ENCODE measurements around the gene GMCL2. TPM values are rescaled to one million over a fixed set of nuclear protein-coding genes. Genes with fewer than 3 reads are reported as not detected.

The GMCL2 gene
- total RNA-seq, 1 experiment from 2014 or later: not detected

DNA sequence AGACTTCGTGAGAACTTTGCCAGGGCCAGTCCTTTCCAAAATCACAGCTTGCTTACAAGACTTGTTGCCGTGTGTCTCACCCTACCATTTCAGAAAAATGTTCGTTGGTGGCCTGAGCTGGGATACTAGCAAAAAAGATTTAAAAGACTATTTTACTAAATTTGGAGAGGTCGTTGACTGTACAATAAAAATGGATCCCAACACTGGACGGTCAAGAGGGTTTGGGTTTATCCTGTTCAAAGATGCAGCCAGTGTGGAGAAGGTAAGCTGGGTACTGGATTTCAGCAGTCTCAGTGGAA, 18.5 kb upstream of the GMCL2 start:
- Histone ChIP-seq H3K9ac (ENCODE audit: low read length) (peak overlapping the region; percentile 97), H3K36me3 (ENCODE audit: control insufficient read depth in 1 of 2, insufficient read depth in 2 of 2, low read length in 2 of 2) (peaks cover 39 to 54% of the 10 kb centered on the region in 2 experiments), H3K9me2 (ENCODE audit: insufficient read depth) (no peaks in the 10 kb centered on the region), H3K9me3 (ENCODE audit: control insufficient read depth in 1 of 2, insufficient read depth in 1 of 2, low read depth in 1 of 2, low read length in 2 of 2) (no peaks in the 10 kb centered on the region), H3K4me2 (ENCODE audit: low read length) (peak overlapping the region; percentile 94), H4K20me1 (ENCODE audit: insufficient read depth) (peaks cover 51% of the 10 kb centered on the region), H2AFZ (ENCODE audit: low read depth, low read length, poor library complexity, severe bottlenecking) (no peak overlapping the region), H3K79me2 (ENCODE audit: insufficient read depth, low read length) (peaks cover 70% of the 10 kb centered on the region), H3K27me3 (ENCODE audit: insufficient read depth, low read length) (no peaks in the 10 kb centered on the region), H3K4me1 (ENCODE audit: control insufficient read depth in 1 of 2, insufficient read depth in 2 of 2, low read length in 2 of 2) (peaks cover 18 to 51% of the 10 kb centered on the region in 2 experiments), H3K27ac (ENCODE audit: low read depth, low read length) (peak overlapping the region; percentile 97), H3K4me3 (replicated peaks in 1 of 2; ENCODE audit: low read depth in 1 of 2, low read length in 2 of 2) (peak overlapping the region; percentile 82 to 88)
- no TSS peak for BruUV-seq (replicated peaks)
- DNase-seq (ENCODE audit: low read depth, low spot score) (no peak), ATAC-seq (no peak)
- intact Hi-C loops (cut with micrococcal nuclease): no loop called here
- ChIA-PET CTCF (interaction anchor here (2.4 kb wide), 1 partner anchor 9 kb away, joined by 6 read pairs; no protein-coding TSS in a partner anchor), POLR2A (interaction anchor here (0.6 kb wide), 1 partner anchor 885 kb away, joined by 4 read pairs; no protein-coding TSS in a partner anchor), RAD21 (ENCODE audit: low non-redundant PET in 1 of 2, low total read pairs in 2 of 2, uncharacterized antibody in 2 of 2, unreplicated experiment in 2 of 2) (no interaction called here)
- TF ChIP-seq ZFX (IDR thresholded peaks at IDR 0.05): no peak
- no peak for TF ChIP-seq ZNF274 (IDR thresholded peaks at IDR 0.05; ENCODE audit: low read depth, low read length)
- TF ChIP-seq RAD21 (IDR thresholded peaks at IDR 0.05; ENCODE audit: low read depth): no peak
- no peak for TF ChIP-seq EGR1 (IDR thresholded peaks at IDR 0.05; ENCODE audit: low read depth)
- TF ChIP-seq CEBPB (IDR thresholded peaks at IDR 0.05; ENCODE audit: low read depth): no peak
- no peak for TF ChIP-seq TCF7L2 (IDR thresholded peaks at IDR 0.05; ENCODE audit: borderline replicate concordance, extremely low read depth, insufficient read depth, insufficient read length)
- TF ChIP-seq EZH2phosphoT487 (IDR thresholded peaks at IDR 0.05; ENCODE audit: borderline replicate concordance): no peak
- TF ChIP-seq SRF (IDR thresholded peaks at IDR 0.05; ENCODE audit: low read depth): no peak
- no peak for TF ChIP-seq JUND (IDR thresholded peaks at IDR 0.05)
- TF ChIP-seq, protein P1, sequence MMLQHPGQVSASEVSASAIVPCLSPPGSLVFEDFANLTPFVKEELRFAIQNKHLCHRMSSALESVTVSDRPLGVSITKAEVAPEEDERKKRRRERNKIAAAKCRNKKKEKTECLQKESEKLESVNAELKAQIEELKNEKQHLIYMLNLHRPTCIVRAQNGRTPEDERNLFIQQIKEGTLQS (IDR thresholded peaks at IDR 0.05): no peak
- no peak for TF ChIP-seq SIN3A (IDR thresholded peaks at IDR 0.05; ENCODE audit: low read depth)
- TF ChIP-seq, protein P2, sequence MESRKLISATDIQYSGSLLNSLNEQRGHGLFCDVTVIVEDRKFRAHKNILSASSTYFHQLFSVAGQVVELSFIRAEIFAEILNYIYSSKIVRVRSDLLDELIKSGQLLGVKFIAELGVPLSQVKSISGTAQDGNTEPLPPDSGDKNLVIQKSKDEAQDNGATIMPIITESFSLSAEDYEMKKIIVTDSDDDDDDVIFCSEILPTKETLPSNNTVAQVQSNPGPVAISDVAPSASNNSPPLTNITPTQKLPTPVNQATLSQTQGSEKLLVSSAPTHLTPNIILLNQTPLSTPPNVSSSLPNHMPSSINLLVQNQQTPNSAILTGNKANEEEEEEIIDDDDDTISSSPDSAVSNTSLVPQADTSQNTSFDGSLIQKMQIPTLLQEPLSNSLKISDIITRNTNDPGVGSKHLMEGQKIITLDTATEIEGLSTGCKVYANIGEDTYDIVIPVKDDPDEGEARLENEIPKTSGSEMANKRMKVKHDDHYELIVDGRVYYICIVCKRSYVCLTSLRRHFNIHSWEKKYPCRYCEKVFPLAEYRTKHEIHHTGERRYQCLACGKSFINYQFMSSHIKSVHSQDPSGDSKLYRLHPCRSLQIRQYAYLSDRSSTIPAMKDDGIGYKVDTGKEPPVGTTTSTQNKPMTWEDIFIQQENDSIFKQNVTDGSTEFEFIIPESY (IDR thresholded peaks at IDR 0.05; ENCODE audit: extremely low read depth, insufficient replicate concordance, low read length): no peak
- TF ChIP-seq, protein P3, sequence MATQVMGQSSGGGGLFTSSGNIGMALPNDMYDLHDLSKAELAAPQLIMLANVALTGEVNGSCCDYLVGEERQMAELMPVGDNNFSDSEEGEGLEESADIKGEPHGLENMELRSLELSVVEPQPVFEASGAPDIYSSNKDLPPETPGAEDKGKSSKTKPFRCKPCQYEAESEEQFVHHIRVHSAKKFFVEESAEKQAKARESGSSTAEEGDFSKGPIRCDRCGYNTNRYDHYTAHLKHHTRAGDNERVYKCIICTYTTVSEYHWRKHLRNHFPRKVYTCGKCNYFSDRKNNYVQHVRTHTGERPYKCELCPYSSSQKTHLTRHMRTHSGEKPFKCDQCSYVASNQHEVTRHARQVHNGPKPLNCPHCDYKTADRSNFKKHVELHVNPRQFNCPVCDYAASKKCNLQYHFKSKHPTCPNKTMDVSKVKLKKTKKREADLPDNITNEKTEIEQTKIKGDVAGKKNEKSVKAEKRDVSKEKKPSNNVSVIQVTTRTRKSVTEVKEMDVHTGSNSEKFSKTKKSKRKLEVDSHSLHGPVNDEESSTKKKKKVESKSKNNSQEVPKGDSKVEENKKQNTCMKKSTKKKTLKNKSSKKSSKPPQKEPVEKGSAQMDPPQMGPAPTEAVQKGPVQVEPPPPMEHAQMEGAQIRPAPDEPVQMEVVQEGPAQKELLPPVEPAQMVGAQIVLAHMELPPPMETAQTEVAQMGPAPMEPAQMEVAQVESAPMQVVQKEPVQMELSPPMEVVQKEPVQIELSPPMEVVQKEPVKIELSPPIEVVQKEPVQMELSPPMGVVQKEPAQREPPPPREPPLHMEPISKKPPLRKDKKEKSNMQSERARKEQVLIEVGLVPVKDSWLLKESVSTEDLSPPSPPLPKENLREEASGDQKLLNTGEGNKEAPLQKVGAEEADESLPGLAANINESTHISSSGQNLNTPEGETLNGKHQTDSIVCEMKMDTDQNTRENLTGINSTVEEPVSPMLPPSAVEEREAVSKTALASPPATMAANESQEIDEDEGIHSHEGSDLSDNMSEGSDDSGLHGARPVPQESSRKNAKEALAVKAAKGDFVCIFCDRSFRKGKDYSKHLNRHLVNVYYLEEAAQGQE (IDR thresholded peaks at IDR 0.05; ENCODE audit: low read depth): no peak
- TF ChIP-seq, protein P4, sequence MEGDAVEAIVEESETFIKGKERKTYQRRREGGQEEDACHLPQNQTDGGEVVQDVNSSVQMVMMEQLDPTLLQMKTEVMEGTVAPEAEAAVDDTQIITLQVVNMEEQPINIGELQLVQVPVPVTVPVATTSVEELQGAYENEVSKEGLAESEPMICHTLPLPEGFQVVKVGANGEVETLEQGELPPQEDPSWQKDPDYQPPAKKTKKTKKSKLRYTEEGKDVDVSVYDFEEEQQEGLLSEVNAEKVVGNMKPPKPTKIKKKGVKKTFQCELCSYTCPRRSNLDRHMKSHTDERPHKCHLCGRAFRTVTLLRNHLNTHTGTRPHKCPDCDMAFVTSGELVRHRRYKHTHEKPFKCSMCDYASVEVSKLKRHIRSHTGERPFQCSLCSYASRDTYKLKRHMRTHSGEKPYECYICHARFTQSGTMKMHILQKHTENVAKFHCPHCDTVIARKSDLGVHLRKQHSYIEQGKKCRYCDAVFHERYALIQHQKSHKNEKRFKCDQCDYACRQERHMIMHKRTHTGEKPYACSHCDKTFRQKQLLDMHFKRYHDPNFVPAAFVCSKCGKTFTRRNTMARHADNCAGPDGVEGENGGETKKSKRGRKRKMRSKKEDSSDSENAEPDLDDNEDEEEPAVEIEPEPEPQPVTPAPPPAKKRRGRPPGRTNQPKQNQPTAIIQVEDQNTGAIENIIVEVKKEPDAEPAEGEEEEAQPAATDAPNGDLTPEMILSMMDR (IDR thresholded peaks at IDR 0.05 in 2 of 3, conservative IDR thresholded peaks at IDR 0.05 in 1 of 3; ENCODE audit: borderline replicate concordance in 1 of 3, insufficient read depth in 1 of 3, low read depth in 2 of 3, low read length in 2 of 3): no peak
